GM12891 (cell line): Measurements from ENCODE around the gene IRAK1.

Source experiments
- DNase-seq: peaks from one replicate; pipeline ENCODE4 v3.0.0; 2011; ENCODE audit warnings: low spot score; ENCODE audit not compliant: insufficient read length
- FAIRE-seq: peaks from 2 replicates; lab custom pipeline; 2011; peaks lifted over from hg19 to GRCh38; lab: Jason Lieb, UNC
- PAX5 ChIP-seq: IDR thresholded peaks from 2 replicates; pipeline ENCODE4 v1.6.1; 2011; ENCODE audit warnings: low read length, moderate library complexity, mild to moderate bottlenecking; ENCODE audit not compliant: insufficient read depth, severe bottlenecking
- POLR2A ChIP-seq: IDR thresholded peaks from 2 replicates; pipeline ENCODE4 v1.6.1; 2011; ENCODE audit warnings: low read depth, low read length, control low read depth
- POLR2AphosphoS5 ChIP-seq: IDR thresholded peaks from 2 replicates; pipeline ENCODE4 v1.6.1; 2011; ENCODE audit warnings: low read depth, low read length, control low read depth
- POU2F2 ChIP-seq: IDR thresholded peaks from 2 replicates; pipeline ENCODE4 v1.6.1; 2011; ENCODE audit warnings: low read depth, mild to moderate bottlenecking, control low read depth, low read length, moderate library complexity
- SPI1 ChIP-seq: IDR thresholded peaks from 2 replicates; pipeline ENCODE4 v1.6.1; 2011; ENCODE audit warnings: low read depth, low read length, control low read depth
- TAF1 ChIP-seq: IDR thresholded peaks from 2 replicates; pipeline ENCODE4 v1.6.1; 2011; ENCODE audit warnings: low read depth, low read length, control low read depth

Gene IRAK1

GRCh38 chrX:154043003-154043763 is 23.5 kb upstream of the IRAK1 start:
- no peak for DNase-seq
- FAIRE-seq, result no peak
- no peak for TF ChIP-seq PAX5
- no peak for TF ChIP-seq TAF1
- TF ChIP-seq POLR2A, result no peak
- no peak for TF ChIP-seq POLR2AphosphoS5
- TF ChIP-seq SPI1, result no peak
- TF ChIP-seq POU2F2, result no peak

- FAIRE-seq, result no peak
- DNase-seq, result no peak
- TF ChIP-seq POU2F2 (no peak), POLR2AphosphoS5 (no peak), POLR2A (no peak), PAX5 (no peak), SPI1 (no peak), TAF1 (no peak)
Observed at GRCh38 chrX:154040863-154041262, 21.2 kb upstream of the IRAK1 start.

GRCh38 chrX:154040307-154040756 is 20.6 kb upstream of the IRAK1 start:
- FAIRE-seq (peak; percentile 31), DNase-seq (no peak)
- TF ChIP-seq POLR2AphosphoS5 (no peak), PAX5 (no peak), TAF1 (no peak), POU2F2 (no peak), POLR2A (no peak), SPI1 (no peak)

- TF ChIP-seq TAF1 (no peak), POLR2AphosphoS5 (no peak), PAX5 (no peak), SPI1 (no peak), POLR2A (no peak)
- DNase-seq, result no peak
- no peak for FAIRE-seq
Observed at GRCh38 chrX:154039577-154039976, 19.9 kb upstream of the IRAK1 start.

- FAIRE-seq, result peak; percentile 71
- no peak for DNase-seq
- TF ChIP-seq TAF1, result no peak
Observed at GRCh38 chrX:154038656-154039055, 19.0 kb upstream of the IRAK1 start.

GRCh38 chrX:154037754-154038153 is 18.1 kb upstream of the IRAK1 start:
- no peak for FAIRE-seq
- DNase-seq, result no peak
- no peak for TF ChIP-seq SPI1
- TF ChIP-seq PAX5, result no peak
- TF ChIP-seq POLR2AphosphoS5, result no peak

GRCh38 chrX:154036513-154036912 is 16.8 kb upstream of the IRAK1 start:
- FAIRE-seq (peak; percentile 13), DNase-seq (no peak)
- no peak for TF ChIP-seq TAF1
- TF ChIP-seq PAX5, result no peak
- no peak for TF ChIP-seq POU2F2
- no peak for TF ChIP-seq SPI1
- no peak for TF ChIP-seq POLR2A
- no peak for TF ChIP-seq POLR2AphosphoS5

GRCh38 chrX:154033848-154034247 is 14.1 kb upstream of the IRAK1 start:
- FAIRE-seq (no peak), DNase-seq (no peak)
- TF ChIP-seq PAX5 (no peak), TAF1 (no peak)

- TF ChIP-seq POLR2A, result no peak
- no peak for TF ChIP-seq PAX5
- TF ChIP-seq POLR2AphosphoS5, result no peak
- no peak for FAIRE-seq
- no peak for DNase-seq
Observed at GRCh38 chrX:154032653-154033052, 13.0 kb upstream of the IRAK1 start.

GRCh38 chrX:154032160-154032559 is 12.5 kb upstream of the IRAK1 start:
- DNase-seq (no peak), FAIRE-seq (no peak)
- TF ChIP-seq POLR2A (no peak), POLR2AphosphoS5 (no peak), SPI1 (no peak), PAX5 (no peak), POU2F2 (no peak), TAF1 (no peak)

- FAIRE-seq (no peak), DNase-seq (no peak)
- TF ChIP-seq SPI1 (no peak), POLR2A (no peak), POU2F2 (no peak), POLR2AphosphoS5 (no peak), TAF1 (no peak), PAX5 (no peak)
Observed at GRCh38 chrX:154030715-154031305, 11.1 kb upstream of the IRAK1 start.
